Measurements from ENCODE around the gene SUB1.
"Not testable (repeated sequence)": the region's sequence is repeated elsewhere in the genome, so short reads cannot be mapped to it uniquely, and the experiment has no call there.

The SUB1 gene

GRCh38 chr5:32573481-32573854, 11.9 kb upstream of the SUB1 start:
- H3K27ac ChIP-seq (ENCODE audit: low read depth, low read length); H3K9ac ChIP-seq (ENCODE audit: low read length); H3K36me3 ChIP-seq (ENCODE audit: control insufficient read depth, insufficient read depth, low read length); H3K4me1 ChIP-seq (ENCODE audit: control insufficient read depth, insufficient read depth, low read length); H3K27me3 ChIP-seq (ENCODE audit: control insufficient read depth, insufficient read depth, low read length); H3K4me3 ChIP-seq (ENCODE audit: low read length): not testable (repeated sequence)

- Histone ChIP-seq H3K4me1 (ENCODE audit: control insufficient read depth, insufficient read depth, low read length) (no peaks in the 10 kb centered on the region), H3K27ac (ENCODE audit: low read depth, low read length) (no peak overlapping the region), H3K36me3 (ENCODE audit: control insufficient read depth, insufficient read depth, low read length) (no peaks in the 10 kb centered on the region)
Observed at GRCh38 chr5:32574540-32575175, 10.7 kb upstream of the SUB1 start.

GRCh38 chr5:32578363-32578762, 7.0 kb upstream of the SUB1 start:
- H3K27ac ChIP-seq (ENCODE audit: low read depth, low read length), result no peak overlapping the region
- no peaks in the 10 kb centered on the region for H3K36me3 ChIP-seq (ENCODE audit: control insufficient read depth, insufficient read depth, low read length)
- no peaks in the 10 kb centered on the region for H3K4me1 ChIP-seq (ENCODE audit: control insufficient read depth, insufficient read depth, low read length)
- no peak overlapping the region for H3K4me3 ChIP-seq (ENCODE audit: low read length)
- H3K9ac ChIP-seq (ENCODE audit: low read length), result no peak overlapping the region
- H3K27me3 ChIP-seq (ENCODE audit: control insufficient read depth, insufficient read depth, low read length), result no peaks in the 10 kb centered on the region

More at GRCh38 chr5:32574540-32575175, 10.7 kb upstream of the SUB1 start:
- no peak overlapping the region for H3K9ac ChIP-seq (ENCODE audit: low read length)
- no peaks in the 10 kb centered on the region for H3K27me3 ChIP-seq (ENCODE audit: control insufficient read depth, insufficient read depth, low read length)
- no peak overlapping the region for H3K4me3 ChIP-seq (ENCODE audit: low read length)

- H3K4me3 ChIP-seq (ENCODE audit: low read length), result no peak overlapping the region
- no peak overlapping the region for H3K27ac ChIP-seq (ENCODE audit: low read depth, low read length)
- H3K27me3 ChIP-seq (ENCODE audit: control insufficient read depth, insufficient read depth, low read length), result no peaks in the 10 kb centered on the region
- H3K36me3 ChIP-seq (ENCODE audit: control insufficient read depth, insufficient read depth, low read length), result no peaks in the 10 kb centered on the region
- H3K4me1 ChIP-seq (ENCODE audit: control insufficient read depth, insufficient read depth, low read length), result no peaks in the 10 kb centered on the region
- H3K9ac ChIP-seq (ENCODE audit: low read length), result no peak overlapping the region
Observed at GRCh38 chr5:32578764-32579163, 6.6 kb upstream of the SUB1 start.

GRCh38 chr5:32581010-32581785, 4.2 kb upstream of the SUB1 start:
- H3K9ac ChIP-seq (ENCODE audit: low read length), result no peak overlapping the region
- no peak overlapping the region for H3K4me3 ChIP-seq (ENCODE audit: low read length)
- no peak overlapping the region for H3K27ac ChIP-seq (ENCODE audit: low read depth, low read length)
- H3K27me3 ChIP-seq (ENCODE audit: control insufficient read depth, insufficient read depth, low read length), result no peaks in the 10 kb centered on the region
- H3K36me3 ChIP-seq (ENCODE audit: control insufficient read depth, insufficient read depth, low read length), result no peaks in the 10 kb centered on the region
- H3K4me1 ChIP-seq (ENCODE audit: control insufficient read depth, insufficient read depth, low read length), result no peaks in the 10 kb centered on the region

- Histone ChIP-seq H3K27ac (ENCODE audit: low read depth, low read length) (no peak overlapping the region), H3K27me3 (ENCODE audit: control insufficient read depth, insufficient read depth, low read length) (no peaks in the 10 kb centered on the region), H3K4me3 (ENCODE audit: low read length) (no peak overlapping the region), H3K9ac (ENCODE audit: low read length) (no peak overlapping the region), H3K36me3 (ENCODE audit: control insufficient read depth, insufficient read depth, low read length) (no peaks in the 10 kb centered on the region), H3K4me1 (ENCODE audit: control insufficient read depth, insufficient read depth, low read length) (peaks cover 11% of the 10 kb centered on the region)
Observed at GRCh38 chr5:32583582-32584232, 1.6 kb upstream of the SUB1 start.

GRCh38 chr5:32584646-32585045, 711 bp upstream of the SUB1 start:
- Histone ChIP-seq H3K27ac (ENCODE audit: low read depth, low read length) (no peak overlapping the region), H3K9ac (ENCODE audit: low read length) (no peak overlapping the region), H3K4me3 (ENCODE audit: low read length) (no peak overlapping the region), H3K36me3 (ENCODE audit: control insufficient read depth, insufficient read depth, low read length) (peaks cover 4% of the 10 kb centered on the region), H3K4me1 (ENCODE audit: control insufficient read depth, insufficient read depth, low read length) (peaks cover 11% of the 10 kb centered on the region), H3K27me3 (ENCODE audit: control insufficient read depth, insufficient read depth, low read length) (no peaks in the 10 kb centered on the region)

- Histone ChIP-seq H3K4me3 (ENCODE audit: low read length) (peak overlapping the region; percentile 30), H3K9ac (ENCODE audit: low read length) (no peak overlapping the region), H3K27me3 (ENCODE audit: control insufficient read depth, insufficient read depth, low read length) (no peaks in the 10 kb centered on the region), H3K4me1 (ENCODE audit: control insufficient read depth, insufficient read depth, low read length) (peaks cover 11% of the 10 kb centered on the region), H3K27ac (ENCODE audit: low read depth, low read length) (peak overlapping the region; percentile 100), H3K36me3 (ENCODE audit: control insufficient read depth, insufficient read depth, low read length) (peaks cover 4% of the 10 kb centered on the region)
Observed at GRCh38 chr5:32585122-32585445, 273 bp upstream of the SUB1 start.

GRCh38 chr5:32586276-32586599, 881 bp downstream of the SUB1 start:
- Histone ChIP-seq H3K4me3 (ENCODE audit: low read length) (peak overlapping the region; percentile 91), H3K36me3 (ENCODE audit: control insufficient read depth, insufficient read depth, low read length) (peaks cover 4% of the 10 kb centered on the region), H3K4me1 (ENCODE audit: control insufficient read depth, insufficient read depth, low read length) (peaks cover 11% of the 10 kb centered on the region), H3K27ac (ENCODE audit: low read depth, low read length) (peak overlapping the region; percentile 100), H3K9ac (ENCODE audit: low read length) (peak overlapping the region; percentile 92), H3K27me3 (ENCODE audit: control insufficient read depth, insufficient read depth, low read length) (no peaks in the 10 kb centered on the region)

GRCh38 chr5:32587067-32587551, 1.8 kb downstream of the SUB1 start:
- Histone ChIP-seq H3K4me3 (ENCODE audit: low read length) (no peak overlapping the region), H3K9ac (ENCODE audit: low read length) (no peak overlapping the region)

GRCh38 chr5:32589416-32589815, 4.1 kb downstream of the SUB1 start:
- Histone ChIP-seq H3K4me3 (ENCODE audit: low read length) (no peak overlapping the region), H3K4me1 (ENCODE audit: control insufficient read depth, insufficient read depth, low read length) (peaks cover 11% of the 10 kb centered on the region), H3K9ac (ENCODE audit: low read length) (no peak overlapping the region), H3K36me3 (ENCODE audit: control insufficient read depth, insufficient read depth, low read length) (peaks cover 12% of the 10 kb centered on the region), H3K27me3 (ENCODE audit: control insufficient read depth, insufficient read depth, low read length) (no peaks in the 10 kb centered on the region), H3K27ac (ENCODE audit: low read depth, low read length) (no peak overlapping the region)

More at GRCh38 chr5:32587067-32587551, 1.8 kb downstream of the SUB1 start:
- peaks cover 11% of the 10 kb centered on the region for H3K4me1 ChIP-seq (ENCODE audit: control insufficient read depth, insufficient read depth, low read length)
- H3K27ac ChIP-seq (ENCODE audit: low read depth, low read length), result no peak overlapping the region
- no peaks in the 10 kb centered on the region for H3K27me3 ChIP-seq (ENCODE audit: control insufficient read depth, insufficient read depth, low read length)
- H3K36me3 ChIP-seq (ENCODE audit: control insufficient read depth, insufficient read depth, low read length), result peaks cover 7% of the 10 kb centered on the region

- Histone ChIP-seq H3K4me3 (ENCODE audit: low read length) (no peak overlapping the region), H3K27me3 (ENCODE audit: control insufficient read depth, insufficient read depth, low read length) (no peaks in the 10 kb centered on the region), H3K4me1 (ENCODE audit: control insufficient read depth, insufficient read depth, low read length) (peaks cover 11% of the 10 kb centered on the region), H3K27ac (ENCODE audit: low read depth, low read length) (no peak overlapping the region), H3K36me3 (ENCODE audit: control insufficient read depth, insufficient read depth, low read length) (peaks cover 12% of the 10 kb centered on the region), H3K9ac (ENCODE audit: low read length) (no peak overlapping the region)
Observed at GRCh38 chr5:32589942-32590869, 4.8 kb downstream of the SUB1 start.

Measured in rectal smooth muscle tissue (tissue), 1 donor.